HG03575 (cell line): ENCODE measurements around the gene ROR2.

ENCODE experiments used
- ATAC-seq: cut with Tn5 transposase; IDR thresholded peaks from one replicate; pipeline ENCODE4 v1.9.1; 2021; ENCODE audit not compliant: unreplicated experiment, insufficient number of reproducible peaks, low FRiP score; ENCODE audit errors: extremely low read depth

ROR2 gene

DNA sequence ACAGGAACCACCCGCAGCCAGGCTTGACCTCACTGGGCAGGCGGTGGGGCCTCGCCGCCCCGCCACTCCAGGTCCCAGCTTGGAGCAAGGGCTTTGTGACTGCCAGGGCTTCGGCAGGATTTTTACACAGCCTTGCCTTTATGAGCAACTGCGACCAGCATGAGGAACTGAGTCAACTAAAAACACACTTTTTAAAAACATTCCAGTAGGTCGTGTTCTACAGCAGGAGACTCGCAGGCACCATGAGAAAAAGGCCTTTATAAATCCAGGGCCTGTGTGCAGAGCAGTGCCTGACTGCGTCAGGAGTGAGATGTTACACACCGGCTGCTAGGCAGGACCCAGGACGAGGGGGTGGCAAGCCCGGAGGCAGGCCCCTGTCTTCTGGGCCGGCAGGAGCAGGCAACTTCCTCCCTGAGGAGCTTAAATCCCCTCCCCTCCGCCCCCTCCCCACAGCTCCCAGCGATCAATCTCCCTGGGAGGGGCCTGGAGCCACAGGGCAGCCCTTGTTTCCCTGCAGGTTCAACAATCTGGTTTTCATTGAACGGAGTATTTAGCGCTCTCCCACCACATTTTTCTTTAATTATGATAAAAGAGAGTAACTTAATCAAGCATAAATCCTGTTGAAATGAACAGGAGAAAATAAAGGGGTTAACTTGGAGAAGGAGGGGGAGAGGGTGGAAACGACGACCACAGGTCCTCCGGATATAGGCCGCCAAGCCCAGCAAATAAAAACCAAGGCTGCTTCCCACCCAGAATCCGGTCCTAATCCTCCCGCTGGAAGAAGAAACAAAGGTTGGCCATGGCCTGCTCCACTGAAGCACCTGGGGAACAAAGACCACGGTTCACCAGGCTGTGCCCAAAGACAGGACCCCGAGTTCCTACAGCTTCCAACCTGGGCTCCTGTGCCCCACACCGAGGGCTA, 92.5 kb downstream of the ROR2 start:
- ATAC-seq = no peak

DNA sequence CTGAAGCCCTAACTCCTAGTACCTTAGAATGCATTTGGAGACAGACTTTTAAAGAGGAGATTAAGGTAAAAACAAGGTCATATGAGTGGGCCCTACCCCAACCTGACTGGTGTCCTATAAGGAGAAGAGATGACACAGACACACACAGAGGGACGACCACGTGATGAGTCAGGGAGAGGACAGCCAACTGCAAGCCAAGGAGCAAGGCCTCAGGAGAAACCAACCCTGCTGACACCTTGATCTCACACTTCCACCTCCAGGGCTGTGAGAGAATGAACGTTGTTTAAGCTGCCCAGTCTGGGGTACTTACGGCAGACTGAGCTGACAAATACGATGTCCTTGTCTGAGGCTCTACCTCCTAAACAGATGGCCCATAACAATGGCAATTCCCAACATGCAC, 93.6 kb downstream of the ROR2 start:
- ATAC-seq = no peak

DNA sequence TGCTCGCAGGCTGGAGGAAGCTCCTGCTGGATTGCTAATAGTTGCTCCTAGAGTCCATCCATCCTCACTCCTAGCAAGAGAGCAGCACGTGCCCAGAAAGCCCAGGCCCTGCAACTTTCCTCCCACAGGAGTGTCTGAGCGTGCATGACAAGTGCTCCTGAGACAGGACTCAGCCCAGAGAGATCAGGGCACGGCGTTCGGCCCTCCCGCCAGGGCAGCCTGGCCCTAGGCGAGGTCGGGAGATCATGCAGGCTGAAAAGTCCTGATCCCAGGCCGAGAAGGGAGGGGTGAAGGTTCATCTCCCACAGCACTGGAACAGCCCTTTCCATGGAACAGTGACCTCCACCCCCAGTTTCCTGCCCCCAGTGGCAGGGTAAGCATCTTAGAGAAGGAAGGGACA, 94.8 kb downstream of the ROR2 start:
- no peak for ATAC-seq

DNA sequence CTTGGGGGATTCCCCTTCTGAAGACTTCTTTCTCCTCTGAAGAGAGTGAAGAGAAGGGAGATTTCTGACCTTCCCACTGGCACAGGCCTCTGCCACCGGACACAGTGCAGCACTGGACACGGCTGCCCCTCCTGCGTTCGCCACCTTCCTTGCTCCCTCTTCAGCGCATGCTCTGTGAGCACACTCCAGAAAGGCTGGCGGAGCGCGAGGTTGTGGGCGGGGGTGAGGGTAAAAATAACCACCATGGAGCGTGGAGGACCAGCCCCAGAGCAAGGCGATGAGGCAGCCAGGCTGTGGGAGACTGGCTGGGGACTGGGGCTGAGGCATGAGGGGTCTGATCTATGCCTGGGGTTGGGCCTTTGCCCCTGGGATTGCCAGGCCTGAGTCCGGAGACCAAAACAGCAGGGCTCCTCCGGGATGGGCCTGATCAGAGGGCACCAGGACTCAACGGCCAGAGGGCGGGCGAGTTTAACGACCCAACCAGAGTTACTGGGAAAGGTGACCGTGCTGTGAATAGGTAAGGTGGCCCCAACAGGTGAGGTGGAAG, 97.2 kb downstream of the ROR2 start:
- no peak for ATAC-seq

DNA sequence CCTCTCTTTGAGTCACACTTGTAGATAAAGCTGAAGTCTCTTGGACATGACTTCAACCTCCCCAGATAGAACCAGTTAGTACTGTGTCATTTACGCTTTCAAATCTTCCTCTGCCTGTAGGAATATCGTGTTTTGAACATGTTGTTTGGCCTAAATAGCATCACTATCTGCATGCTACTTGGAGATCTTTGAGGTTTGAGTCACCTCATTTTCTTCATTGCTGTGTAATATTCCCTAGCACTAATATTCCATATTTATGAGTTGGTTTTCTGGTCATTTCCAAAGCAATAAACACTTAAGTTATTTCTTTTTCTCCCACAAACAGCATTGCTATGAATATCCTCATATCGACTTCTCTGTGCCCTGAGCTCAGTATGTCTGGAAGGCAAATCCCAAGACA, 100.3 kb downstream of the ROR2 start:
- no peak for ATAC-seq

DNA sequence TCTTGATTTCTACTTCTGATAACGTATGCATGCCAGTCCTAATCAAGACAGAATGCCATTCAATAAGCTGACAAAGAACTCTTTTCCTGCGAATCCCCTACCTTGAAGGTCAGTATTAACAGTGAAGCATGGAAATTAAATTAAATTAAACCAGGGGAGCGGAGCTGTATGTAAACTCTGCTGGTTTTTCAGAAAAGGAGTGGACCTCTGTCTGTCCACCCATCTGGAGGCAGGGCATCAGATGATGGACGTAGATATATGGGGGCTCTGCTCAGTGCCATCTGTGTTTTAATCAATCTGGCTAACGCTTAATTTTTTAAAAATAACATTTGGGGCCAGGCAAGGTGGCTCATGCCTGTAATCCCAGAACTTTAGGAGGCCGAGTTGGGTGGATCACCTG, 101.9 kb downstream of the ROR2 start:
- no peak for ATAC-seq

DNA sequence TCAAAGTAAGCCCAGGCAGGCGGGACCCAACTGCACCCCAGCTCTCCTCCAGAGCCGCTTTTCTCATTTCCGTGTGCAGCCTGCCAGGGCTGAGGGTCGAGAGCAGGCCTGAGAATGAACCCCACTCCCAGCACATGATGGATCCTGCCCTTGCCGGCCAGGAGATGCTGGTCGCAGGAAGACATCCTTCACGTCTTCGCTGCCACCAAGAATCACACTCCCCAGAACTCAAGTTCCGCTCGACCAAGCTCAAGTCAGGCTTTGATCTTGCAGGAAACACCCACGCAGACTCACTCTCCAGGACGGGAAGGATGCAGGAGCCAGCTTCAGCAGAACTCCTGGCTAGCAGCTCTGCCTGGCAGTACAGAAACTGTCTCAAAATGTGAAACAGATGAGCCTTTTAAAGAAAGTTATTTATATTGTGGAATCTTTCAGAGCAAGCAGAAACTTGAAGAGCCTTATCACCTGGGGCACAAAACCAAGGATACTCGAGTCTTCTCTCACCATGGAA, 102.4 kb downstream of the ROR2 start:
- ATAC-seq = no peak

DNA sequence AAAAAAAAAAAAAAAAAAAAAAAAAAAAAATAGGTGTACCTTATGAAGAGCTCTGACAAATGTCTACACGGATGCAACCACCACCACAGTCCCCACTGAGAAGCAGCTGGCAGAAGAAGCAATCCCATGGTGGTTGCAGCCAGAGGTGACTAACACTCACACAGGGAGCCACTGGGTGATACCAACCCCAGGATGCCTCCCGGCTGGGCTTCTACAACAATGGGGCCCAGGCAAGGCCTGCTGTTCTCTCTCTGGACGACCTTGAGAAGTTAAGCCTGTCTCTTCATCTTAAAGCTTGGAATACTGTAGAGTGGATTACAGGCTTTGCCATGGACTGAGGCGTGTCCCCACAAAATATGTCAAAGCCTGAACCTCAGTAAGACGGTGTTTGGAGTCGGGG, 104.1 kb downstream of the ROR2 start:
- ATAC-seq = no peak

DNA sequence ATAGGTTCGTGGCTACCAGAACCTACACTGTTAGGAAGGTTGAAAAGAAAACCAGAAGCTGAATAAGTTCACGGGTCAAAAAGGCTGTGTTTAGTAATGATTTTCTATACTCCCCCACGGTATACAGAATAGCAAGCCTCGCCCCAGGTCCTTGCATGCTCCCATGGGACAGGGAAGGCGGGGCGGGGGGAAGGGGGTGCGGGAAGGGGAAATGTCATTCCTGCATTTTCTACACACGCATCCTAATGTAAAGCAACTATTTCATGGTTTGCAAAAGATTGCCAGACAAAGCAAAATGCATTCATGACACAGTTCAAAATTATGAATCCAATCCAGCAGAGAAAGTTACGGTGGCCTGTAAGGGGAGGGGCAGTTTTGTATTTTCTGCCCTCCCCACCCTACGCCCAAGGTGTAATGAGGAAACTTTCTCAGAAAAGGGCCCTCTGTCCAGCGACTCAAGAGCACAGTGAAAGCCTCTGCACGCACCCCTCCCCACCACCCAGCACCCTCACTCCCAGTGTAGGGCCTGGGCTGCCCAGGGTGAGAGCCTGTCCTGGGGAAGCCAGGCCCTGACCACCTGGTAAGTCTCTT, 105.2 kb downstream of the ROR2 start:
- no peak for ATAC-seq

DNA sequence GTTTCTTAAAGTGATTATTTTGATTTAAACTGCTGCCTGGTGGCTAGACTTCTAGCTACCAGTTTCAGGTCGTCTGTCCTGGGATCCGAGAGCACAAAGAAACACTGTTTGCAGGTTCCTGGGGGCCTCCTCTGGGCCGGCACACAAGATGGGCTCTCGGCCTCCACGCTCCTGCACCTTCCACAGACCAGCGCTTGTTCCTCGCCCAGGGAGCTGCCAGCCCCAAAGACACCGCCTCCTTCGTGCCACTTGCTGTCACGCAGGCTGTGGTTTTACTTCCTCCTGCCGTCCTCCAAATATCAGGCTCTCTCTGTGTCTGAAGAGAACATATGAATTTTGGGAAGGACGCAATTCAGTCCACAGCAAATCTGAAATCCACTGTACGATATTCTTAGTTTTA, 105.8 kb downstream of the ROR2 start:
- no peak for ATAC-seq

DNA sequence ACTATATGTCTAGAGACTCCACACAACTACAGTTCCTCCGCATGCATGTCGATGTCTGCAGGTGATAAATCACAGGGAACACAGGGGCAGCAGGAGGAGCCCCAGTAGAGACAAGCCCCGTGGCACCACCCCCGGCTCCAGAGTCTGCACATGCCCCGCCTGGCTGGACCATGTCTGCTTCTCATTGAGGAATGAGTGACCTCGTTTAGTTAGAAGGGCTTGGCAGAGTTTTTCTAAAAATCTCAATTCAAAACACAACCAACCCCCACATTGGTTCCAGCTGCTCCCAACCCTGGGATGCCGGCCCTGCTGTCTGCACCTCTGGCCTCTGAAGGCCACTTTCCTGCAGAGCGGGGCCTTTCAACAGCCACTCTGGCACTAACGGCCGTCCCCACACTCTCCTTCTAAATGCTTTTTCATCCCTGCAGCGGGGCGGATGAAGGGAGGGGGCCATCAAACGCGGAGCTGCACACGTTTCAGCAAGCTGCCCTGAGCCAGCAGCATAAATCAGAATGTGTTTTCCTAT, 106.3 kb downstream of the ROR2 start:
- ATAC-seq = no peak

DNA sequence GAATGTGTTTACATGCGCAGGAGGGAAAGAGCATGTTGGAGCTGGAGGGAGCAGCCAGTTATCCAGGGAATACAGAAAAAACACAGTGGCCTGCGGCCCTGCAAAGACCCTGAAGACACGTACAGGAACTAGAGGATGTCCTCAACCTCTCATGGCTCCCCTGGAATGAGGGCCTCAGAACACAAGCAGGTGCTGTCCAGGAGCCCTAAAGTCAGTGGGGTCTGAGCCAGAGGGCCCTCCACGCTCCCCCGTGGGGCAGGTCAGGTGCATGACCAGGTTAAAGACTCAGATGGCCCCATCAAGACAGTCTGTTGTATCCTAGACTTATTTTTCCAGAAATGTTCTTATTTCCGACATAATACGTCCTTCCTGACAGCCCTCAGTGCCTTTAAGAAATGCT, 106.9 kb downstream of the ROR2 start:
- ATAC-seq = no peak

DNA sequence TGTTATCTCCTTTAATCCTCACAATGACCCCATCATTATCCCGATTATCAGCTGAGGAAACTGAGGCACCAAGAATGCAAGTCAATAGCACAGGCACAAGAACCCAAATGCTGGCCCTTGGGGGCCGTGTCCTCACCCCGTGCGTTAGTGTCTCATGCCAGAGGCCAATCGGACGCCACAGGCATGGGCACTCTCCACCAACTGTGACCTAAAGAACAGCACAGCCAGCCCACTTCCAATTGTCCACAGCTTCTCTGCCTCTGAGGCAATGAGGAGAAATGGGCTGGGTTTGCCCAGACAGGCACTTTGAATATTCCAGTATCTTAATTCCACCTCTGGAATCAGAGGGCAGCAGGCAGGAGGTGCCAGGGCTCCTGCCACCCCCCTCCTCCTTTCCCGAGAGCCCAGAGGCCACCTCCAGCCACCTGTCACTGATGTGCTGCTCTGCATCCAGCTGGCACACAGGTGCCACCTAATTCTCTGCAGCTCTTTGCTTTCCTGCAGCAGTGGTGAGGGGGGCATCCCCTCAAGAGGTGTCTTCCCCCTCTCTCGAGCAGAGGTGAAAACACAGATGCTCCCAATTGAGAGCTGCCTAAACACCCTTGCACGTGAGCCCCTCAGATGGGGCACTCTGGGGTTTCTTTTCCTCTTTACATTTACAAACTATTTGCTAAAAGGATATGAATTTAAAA, 107.5 kb downstream of the ROR2 start:
- no peak for ATAC-seq

DNA sequence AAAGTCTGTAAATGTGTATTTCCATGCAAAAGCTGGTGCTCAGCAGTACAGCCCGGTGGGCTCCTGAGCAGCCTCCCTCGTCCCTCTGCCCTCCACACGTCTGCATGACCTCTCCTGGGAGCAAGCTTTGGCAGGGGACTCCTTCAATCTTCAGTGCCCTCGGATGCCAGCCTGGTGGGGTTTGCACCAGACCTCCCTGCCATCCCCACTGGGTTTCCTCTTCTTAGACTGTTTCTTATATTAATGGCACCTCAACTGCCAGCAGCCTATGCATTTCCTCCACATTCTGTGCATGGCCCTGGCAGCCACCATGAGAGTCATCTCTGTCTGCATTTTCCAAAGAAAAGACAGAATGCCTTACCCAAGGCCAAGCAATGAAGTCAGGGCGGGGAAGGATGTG, 108.4 kb downstream of the ROR2 start:
- no peak for ATAC-seq

DNA sequence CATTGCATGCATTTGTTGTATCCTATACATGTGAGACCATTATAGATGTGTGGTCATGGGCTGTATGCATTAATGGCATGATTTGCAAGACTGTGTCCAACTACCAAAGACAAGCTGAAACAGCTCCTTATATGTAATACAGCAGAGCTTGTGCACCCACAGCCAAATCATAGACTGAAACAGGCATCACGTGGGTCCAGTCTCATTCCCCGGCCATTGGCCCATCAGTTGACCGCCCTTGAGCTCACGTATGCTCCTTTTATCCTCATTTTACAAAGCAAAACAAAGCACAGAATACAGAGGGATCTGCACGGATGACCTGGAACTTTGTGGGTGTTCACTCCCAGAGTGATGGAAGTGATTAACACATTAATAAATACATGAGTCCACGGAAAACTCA, 109.1 kb downstream of the ROR2 start:
- ATAC-seq = no peak

DNA sequence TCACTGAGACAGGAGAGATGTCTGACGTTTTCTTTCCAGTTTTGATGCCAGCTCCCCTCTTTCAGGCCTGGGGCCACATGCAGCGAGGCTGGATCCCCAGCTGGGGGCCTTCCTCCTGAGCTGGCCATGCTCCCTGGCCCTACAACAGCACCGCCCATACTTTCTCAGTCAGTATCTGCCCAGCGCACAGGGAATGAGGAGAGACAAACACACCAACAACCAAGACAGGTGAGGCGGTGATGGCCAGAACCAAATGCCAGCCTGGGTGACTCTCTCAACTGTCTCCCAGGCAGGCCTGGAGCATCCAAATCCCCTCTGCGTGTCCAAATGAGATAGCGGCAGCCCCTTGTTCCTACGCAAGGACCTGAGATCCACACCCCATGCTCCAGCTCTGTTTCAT, 109.6 kb downstream of the ROR2 start:
- no peak for ATAC-seq

DNA sequence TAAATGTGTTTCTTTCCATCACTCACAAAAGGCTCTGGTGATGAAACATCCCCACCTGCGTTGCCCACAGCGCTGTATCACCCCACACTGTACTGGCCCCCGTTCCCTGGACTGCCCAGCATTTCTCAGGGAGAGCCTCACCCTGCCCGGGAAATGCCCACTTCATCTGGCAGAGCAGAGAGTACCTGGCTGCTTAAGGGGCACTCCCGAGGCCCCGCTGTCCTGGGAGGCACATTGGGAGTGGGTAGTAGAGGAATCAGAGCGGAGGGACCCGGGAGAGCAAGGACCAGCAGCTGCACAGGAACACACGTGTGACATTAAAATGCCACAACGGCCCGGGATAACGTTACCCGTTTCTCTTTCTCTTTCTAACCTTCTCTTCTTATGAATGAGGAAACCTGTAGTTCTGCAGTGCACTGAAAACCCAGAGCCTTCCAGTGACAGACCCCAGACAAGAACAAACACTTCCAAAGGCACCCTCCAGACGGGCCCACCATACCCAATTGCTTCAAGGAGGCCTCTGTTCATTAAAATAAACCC, 110.0 kb downstream of the ROR2 start:
- no peak for ATAC-seq

DNA sequence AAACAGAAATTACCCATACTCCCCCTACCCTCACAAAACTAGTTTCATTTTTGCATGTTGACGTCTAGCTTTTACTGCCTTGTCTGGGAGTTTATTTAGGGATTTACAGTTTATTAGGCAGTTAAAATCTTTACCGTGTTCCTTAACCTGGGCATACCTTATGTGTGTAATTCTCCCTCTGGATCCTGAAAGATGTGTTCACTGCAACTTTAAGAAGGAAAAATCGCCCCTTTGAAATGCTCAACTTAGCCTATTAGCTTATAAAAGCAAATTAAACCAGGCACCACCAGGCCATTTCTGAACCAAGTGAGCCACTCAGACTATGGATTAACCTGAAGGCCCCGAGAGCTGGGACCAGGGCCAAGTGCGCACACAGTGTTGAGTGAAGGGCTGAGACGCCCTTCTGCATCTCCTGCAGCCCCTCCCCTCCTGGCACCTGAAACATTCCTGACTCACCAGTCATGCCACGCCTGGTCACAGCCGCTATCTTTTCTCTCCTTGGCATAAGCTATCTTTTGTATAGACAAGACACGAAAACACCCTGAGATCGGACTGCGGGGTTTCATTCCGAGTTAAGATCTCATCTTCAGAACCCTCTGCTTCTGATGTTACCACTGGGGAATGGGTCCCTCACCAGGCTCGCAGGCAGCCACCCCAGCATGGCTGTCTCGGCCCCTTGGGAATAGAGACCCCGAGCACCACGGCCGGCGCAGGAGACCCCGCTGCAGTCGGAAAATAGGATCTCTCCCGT, 111.9 kb downstream of the ROR2 start:
- ATAC-seq = no peak

DNA sequence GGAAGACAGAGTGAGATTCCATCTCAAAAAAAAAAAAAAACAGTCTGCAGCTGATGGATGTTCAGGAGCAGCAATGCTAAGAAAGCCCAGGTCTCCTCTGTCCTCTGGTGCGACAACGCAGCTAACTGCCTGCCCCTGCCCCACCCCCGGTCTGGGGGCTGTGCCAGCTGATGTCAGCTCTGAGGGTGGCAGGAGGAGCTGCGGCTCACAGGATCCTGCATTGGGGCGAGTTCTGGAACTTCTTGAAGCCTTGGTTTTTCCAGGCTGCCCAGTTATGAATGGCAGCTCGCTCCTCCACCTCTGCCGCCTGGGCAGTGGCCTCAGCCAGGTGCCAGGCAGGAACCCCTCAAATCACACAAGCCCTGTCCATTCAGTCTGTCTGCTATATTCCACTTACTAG, 113.5 kb downstream of the ROR2 start:
- ATAC-seq = no peak
